ENCODE results near the gene MAGI1. TPM values are rescaled to one million over a fixed set of nuclear protein-coding genes. Genes with fewer than 3 reads are reported as not detected.

The MAGI1 gene
- polyA plus RNA-seq, 3 donors: 27.7 to 37.9 (median 33.4) TPM

GRCh38 chr3:65671004-65671403 is 367.7 kb downstream of the MAGI1 start:
- no peak for DNase-seq

DNA sequence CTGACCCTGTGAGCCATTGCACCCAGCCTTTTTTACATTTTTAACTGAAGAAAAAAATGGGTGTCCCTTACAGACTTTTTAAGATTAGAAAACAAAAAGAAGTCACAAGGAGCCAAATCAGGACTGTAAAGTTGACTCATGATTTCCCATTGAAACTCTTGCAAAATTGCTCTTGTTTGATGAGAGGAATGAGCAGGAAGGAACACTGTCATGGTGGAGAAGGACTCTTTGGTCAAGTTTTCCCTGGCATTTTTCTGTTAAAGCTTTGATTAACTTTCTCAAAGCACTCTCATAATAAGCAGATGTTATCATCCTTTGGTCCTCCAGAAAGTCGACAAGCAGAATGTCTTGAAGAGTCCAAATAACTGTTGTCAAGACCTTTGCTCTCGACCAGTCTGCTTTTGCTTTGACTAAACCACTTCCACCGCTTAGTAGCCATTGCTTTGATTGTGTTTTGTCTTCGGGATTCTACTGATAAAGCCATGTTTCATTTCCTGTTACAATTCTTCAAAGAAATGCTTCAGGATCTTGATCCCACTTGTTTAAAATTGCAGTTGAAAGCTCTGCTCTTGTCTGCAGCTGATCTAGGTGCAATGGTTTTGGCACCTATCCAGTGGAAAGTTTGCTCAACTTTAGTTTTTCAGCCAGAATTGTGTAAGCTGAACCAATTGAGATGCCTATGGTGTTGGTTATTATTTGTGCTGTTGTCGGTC is 369.4 kb downstream of the MAGI1 start:
- DNase-seq: no peak

DNA sequence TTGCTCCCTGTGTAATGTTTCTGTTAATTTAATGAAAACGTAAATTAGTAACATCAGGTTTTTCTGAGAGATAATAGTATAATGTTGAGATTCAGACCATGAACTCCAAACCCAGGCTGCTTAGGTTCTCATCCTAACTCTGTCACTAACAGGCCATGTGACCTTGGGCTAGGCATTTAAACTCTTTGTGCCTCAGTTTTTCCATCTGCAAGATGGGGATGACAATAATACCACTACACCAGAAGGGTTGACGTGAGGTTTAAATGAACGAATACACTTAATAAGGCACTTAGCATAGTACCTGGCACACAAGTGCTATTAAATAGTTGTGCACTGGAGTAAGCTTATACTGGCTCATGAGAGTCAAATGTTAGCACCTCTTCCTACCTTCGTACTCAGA is 370.8 kb downstream of the MAGI1 start:
- no peak for DNase-seq

DNA sequence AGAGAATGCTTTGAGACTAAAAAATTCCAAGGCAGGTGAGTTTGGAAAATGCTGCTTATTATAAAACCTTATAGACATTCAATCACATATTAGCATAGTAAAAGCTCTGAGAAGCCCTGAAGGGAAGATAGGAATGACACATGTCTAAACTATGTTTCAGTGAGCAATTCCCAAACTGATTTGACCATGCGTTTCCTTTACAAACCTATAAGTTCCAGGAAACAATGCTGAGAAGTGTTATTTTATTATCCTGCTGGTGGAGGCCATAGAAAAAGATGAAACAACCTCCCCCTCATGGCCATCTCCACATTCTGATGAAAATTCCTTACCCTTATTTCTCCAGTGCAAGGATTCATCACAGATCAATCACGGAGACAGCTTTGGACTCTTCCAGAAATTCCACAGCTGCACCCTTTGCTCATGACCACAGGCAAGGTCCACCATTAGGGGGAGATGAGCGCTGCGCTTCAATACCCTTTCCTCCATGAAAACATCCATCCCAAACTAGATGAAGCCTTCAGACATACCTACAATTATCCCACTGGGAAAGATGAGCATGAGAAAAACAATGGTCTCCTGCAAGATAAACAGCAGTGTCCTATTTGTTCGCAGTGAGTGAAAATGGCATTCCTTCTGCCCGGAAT is 372.1 kb downstream of the MAGI1 start:
- no peak for DNase-seq

DNA sequence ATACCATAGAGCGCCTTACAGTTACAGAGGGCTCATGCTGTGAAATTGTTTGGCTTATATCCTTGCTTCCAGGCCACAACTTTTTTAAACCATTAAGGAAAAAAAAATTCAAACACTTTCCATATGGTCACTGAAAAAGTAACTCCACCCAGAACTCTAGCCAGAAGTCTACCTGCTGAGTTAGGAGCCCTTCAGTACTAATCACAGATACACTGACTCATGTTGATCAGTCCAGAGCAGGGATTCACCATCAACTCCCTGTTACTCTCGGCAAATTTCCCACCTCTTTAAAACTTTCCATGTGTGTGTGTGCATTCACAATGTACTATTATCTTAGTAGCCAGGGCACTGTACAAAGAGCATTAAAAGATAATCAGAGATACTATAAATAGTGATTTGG is 372.8 kb downstream of the MAGI1 start:
- DNase-seq: no peak

DNA sequence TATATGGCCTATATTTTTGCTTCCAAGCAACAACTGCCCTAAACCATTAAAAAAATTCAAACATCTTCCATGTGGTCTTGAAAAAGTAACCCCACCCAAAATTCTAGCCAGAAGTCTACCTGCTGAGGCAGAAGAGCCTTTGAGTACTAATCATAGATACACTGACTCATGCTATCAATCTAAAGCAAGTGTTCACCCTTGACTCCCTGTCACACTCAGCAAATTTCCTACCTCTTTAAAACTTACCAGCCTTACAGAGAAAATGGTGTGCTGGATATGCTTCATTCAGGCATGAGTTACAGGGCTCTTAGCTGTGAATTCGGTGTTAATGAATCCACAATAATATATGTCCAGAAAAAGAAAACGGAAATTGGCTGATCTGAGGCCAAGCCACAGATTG is 373.8 kb downstream of the MAGI1 start:
- DNase-seq: no peak

- DNase-seq: no peak
Measured at GRCh38 chr3:65664446-65664845, 374.3 kb downstream of the MAGI1 start.

DNA sequence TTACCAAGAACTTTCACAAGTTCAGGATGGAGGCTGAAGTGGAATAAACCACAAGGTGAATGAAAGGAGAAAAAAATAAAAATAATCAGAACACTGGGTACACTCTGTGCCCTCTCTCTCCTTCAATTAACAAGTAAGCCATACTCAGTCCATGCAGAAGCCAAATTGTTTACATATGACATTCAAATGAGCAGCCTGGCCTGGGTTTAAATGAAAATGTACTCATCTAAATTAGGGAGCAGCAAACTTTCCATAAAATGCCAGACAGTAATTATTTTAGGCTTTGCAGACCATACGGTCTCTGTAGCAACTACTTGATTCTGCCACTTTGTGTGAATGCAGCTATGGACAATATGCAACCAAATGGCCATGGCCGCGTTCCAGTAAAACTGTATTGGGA is 376.6 kb downstream of the MAGI1 start:
- DNase-seq: no peak

DNA sequence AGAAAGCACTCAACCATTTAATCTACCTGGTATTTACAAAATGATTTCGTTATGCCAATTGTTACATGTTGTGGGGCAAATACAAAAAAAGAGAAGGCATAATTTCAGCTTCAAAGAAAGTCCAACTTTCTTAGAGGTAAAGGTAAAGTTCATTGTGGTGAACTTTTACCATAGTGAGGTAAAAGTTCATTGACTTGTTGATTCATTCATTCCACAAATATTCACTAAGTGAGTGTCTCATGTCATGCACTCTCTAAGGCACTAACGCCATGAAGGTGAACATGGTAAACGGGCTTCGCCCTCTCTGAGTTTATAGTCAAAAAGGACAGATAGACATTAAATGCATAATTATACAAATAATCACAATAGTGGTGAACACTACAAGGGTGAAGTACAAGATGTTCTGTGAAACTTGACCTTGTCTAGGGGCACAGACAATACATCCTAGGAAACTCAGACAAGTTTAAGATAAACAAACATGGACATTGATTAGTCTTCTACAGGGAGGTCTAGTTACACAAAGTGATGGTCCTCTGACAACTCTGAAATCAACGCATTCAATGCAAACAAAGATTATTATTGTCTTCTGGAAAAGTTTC is 378.6 kb downstream of the MAGI1 start:
- DNase-seq: no peak

DNA sequence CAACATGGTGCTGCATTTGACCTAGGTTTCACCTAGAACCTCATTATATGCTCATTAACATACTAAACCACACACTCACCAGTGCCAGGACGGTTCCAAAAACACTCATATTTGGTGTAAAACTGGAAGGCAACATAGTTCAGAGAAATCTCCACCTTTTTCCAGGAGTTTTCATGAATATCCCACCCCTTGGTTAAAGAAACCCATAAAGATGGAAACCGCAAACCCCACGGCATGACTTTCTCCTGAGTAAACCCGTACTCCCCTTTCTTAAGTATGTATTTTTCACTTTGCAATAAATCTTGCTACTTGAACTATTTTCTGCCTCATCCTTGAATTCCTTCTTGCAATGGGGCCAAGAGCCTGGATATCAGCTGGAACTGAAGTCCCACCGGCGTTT is 379.3 kb downstream of the MAGI1 start:
- no peak for DNase-seq

- no peak for DNase-seq
Measured at GRCh38 chr3:65658401-65658800, 380.3 kb downstream of the MAGI1 start.

DNA sequence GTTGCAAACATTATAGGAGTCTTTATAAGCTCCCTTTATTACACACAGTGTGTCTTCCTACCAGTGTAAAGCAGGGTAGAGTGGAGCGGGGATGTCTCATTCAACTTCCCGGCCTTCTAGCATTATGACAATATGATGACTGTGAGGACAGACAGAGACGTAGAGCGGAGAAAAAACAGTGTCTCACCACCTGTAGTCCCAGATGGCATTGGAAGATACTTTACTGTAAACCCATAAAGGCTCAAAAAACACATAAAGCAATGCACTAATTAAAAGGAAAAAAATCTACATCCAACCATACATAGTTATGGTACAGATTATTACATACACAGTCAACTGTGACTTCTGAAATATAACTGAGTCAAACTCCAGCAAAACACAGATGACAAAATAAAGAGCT is 383.7 kb downstream of the MAGI1 start:
- no peak for DNase-seq

DNA sequence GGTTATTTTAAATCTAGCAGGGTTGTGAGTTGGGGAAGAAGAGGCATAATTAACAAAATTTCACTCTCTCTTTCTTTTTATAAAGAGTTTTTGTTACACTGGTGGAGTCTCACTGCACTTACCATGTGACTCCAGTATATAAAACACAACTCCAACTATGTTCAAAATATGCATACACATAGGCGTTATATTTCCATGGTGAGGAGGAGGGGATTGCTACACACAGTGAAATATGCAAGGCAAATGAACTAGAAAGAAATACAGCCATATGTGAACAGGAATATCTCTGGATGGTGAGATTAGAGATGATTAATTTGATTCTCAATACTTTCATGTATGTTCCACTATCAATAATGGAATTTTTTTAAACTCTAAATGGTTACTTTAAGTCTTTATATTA is 385.0 kb downstream of the MAGI1 start:
- DNase-seq: no peak

GRCh38 chr3:65650247-65650646 is 388.5 kb downstream of the MAGI1 start:
- no peak for DNase-seq

DNA sequence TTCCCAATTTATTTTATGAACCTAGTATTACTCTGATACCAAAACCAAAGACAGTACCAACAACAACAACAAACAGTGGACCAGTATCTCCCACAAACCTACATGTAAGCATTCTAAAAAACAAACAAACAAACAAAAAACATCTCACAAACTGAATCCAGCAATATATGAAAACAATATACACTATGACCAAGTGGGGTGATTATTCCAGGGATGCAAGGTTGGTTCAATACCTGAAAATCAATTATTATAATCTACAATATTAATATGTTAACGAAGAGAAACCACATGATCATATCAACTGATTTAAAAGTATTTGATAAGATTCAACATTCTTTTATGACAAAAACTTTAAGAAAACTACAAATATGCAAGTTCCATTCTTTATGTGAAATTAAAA is 391.3 kb downstream of the MAGI1 start:
- DNase-seq: no peak

DNA sequence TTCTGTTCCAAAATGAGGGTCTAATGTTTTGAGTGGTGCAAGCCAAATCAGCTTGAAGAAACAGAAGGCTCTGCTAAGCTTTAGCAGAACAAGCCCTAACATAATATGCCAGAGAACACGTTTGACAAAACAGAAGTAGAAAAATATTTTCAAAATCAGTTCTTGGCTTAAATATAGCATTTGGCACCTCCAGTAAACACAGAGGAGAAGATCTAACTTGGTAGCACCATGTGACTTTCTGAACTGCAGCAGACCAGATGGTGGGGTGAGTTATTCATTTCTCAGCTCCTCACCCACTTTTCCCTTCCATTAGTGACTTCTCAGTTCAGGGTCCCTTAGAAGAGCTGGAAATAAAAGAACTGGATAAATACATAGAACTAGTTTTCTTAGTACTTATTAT is 395.8 kb downstream of the MAGI1 start:
- no peak for DNase-seq

DNA sequence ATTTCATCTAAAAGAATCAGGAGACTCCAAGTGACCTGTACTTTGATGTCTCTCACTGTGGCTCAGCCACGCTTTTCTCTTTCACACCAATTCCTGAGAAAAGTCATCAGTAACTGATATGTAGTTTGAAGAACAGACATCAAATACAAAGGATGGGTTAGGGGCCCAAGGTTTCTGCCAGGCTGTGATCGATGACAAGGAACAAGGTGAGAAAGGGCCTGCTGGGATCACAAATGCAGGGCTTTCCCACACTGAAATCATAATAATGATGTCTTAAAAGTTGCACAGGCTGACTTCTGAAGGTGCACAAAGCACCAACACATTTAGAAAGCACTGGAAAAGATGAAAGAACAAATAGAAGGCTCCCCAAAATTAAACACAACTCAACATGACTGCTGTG is 396.9 kb downstream of the MAGI1 start:
- no peak for DNase-seq

GRCh38 chr3:65641045-65641444 is 397.7 kb downstream of the MAGI1 start:
- no peak for DNase-seq

DNA sequence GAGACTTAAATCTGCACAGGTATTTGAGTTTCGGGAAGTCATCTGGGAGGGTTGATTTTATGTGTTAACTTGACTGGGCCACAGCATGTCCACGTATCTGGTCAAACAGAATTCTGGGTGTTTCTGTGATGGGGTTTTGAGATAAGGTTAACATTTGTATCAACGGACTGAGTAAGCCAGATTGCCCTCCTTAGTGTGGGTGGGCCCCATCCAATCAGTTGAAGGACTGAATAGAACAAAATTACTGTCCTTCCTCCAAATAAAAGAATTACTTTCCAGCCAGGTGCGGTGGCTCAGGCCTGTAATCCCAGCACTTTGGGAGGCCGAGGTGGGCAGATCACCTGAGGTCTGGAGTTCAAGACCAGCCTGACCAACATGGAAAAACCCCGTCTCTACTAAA is 399.3 kb downstream of the MAGI1 start:
- no peak for DNase-seq

GRCh38 chr3:65638301-65638700 is 400.4 kb downstream of the MAGI1 start:
- DNase-seq: no peak

DNA sequence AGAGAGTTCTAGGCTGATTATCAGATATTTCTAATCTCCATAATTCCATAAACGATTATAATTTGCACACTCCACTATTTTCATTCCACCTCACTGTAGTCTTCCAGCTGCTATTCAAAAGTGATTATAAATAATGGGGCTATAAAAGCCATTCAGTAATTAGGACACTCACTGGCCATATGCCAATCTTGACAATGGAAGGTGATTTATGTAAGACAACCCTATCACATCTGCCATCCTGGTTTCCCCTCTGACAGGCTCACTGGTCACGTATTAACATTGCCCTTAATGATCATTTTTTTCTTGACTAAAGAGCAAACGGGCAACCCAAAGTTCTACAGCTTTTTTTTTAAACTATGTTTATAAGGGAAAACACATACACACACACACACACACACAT is 402.4 kb downstream of the MAGI1 start:
- no peak for DNase-seq

- DNase-seq: no peak
Measured at GRCh38 chr3:65635657-65636056, 403.1 kb downstream of the MAGI1 start.

DNA sequence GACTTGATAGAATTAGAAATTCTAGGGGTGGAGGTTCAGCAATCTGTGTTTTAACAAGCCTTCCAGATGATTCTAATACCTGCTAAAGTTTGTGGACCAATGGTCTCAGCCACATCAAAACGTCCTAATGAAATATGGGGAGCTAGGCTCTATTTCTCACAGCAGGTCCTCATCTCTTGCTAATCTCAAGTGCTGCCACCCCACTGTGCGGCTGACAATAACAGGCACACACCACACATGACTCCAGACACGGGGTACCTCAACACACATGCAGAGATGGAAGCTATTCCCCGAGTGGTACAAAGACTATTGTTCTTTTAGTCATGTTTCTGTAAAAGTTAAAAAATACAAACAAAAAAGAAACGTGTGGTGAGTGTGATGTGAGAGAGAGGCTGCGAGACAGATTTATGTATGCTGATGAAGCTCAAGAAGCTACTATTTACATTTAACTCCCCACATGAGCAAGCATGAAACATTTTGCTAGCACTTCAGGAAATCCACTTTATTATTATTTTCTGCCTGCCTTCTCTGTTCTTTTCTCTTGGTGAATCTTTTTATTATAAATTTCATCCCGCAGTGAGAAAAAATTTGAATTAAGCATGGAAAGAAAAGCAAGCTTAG is 405.6 kb downstream of the MAGI1 start:
- no peak for DNase-seq

Data from renal pelvis (tissue), 4 donors.